ENCODE measurements around the gene POLR2H.

Gene POLR2H

GRCh38 chr3:184360929-184361531 lies 480 bp upstream of the POLR2H start:
- TF ChIP-seq CTCF (IDR thresholded peaks at IDR 0.05): no peak

GRCh38 chr3:184361932-184362667 lies 590 bp downstream of the POLR2H start:
- TF ChIP-seq CTCF (IDR thresholded peaks at IDR 0.05): no peak

GRCh38 chr3:184362668-184363546 lies 1.4 kb downstream of the POLR2H start:
- TF ChIP-seq CTCF (IDR thresholded peaks at IDR 0.05): peak; percentile 59

- TF ChIP-seq CTCF (IDR thresholded peaks at IDR 0.05): no peak
Observed at GRCh38 chr3:184366619-184367289, 5.2 kb downstream of the POLR2H start.

- TF ChIP-seq CTCF (IDR thresholded peaks at IDR 0.05): no peak
Observed at GRCh38 chr3:184368116-184368515, 6.6 kb downstream of the POLR2H start.

DNA sequence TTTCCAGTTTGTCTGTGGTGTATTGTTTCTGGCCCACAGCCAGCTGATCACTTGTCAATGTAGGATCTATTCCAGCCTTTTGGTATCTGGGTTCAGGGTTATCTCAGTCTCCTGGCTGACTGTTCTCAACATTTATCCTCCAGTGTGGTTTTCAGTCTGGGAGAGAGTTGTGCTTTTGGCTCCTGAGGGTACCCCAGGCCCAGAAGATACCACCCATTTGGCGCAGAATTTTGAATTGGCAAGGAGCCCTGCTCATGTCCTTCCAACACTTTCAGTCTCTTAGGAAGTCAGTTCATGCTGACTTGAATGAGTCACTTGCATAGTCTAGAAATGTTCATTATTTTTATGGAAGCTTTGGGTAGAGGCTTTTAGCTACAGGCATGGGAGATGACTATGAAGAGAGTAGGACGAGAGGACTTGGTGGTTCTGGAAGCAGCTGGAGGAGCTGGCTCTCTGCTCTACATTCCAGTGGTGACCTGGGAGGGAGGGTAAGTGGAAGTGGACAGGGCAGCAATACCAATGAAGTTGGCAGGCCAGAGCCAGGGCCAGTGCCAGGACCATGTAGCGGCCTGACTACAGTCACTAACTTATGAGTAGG lies 7.2 kb downstream of the POLR2H start:
- TF ChIP-seq CTCF (IDR thresholded peaks at IDR 0.05): no peak

DNA sequence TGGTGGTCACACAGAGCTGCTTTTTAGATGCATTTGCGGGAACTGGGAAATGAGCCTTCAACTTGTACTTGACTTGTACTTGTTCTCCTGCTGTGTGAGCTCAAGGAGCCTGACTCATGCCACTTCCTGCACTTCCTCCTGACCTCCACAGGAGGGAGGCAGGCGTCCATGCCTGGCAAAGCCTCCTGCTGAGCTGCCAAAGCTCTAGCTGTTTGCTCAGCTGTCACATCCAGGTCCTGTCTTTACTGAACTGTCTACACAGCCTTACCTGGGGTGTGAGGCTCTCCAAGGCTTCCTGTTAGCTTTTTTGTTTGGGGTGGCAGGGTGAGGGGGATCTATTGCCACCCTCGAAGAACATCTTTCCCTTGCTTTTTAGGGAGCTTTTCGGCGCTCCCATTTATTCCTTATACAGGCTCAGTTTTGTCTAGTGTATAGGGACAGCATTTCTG lies 10.1 kb downstream of the POLR2H start:
- TF ChIP-seq CTCF (IDR thresholded peaks at IDR 0.05): peak; percentile 92

Measured in LNCAP (cell line).